Colonic mucosa (tissue), 4 donors: ENCODE results near the gene TMEM270. TPM values are rescaled to one million over a fixed set of nuclear protein-coding genes. Genes with fewer than 3 reads are reported as not detected.
"Not testable (repeated sequence)": the region's sequence is repeated elsewhere in the genome, so short reads cannot be mapped to it uniquely, and the experiment has no call there.

ENCODE experiments used
- DNase-seq: peaks from one replicate; pipeline ENCODE4 v3.0.0-alpha.2; 2020
- H3K27ac ChIP-seq: fragments of 200-600 bp; one replicate; pipeline ENCODE4 v1.8.0; 2021
- H3K27me3 ChIP-seq: fragments of 200-600 bp; one replicate; pipeline ENCODE4 v1.8.0; 2021
- H3K36me3 ChIP-seq: fragments of 200-600 bp; one replicate; pipeline ENCODE4 v1.8.0; 2021
- H3K4me1 ChIP-seq: fragments of 200-600 bp; one replicate; pipeline ENCODE4 v1.8.0; 2021; ENCODE audit warnings: mild to moderate bottlenecking
- H3K4me3 ChIP-seq: fragments of 200-600 bp; one replicate; pipeline ENCODE4 v1.8.0; 2021
- H3K9ac ChIP-seq, 2 donors: one replicate each; pipeline ENCODE4 v1.7.0; 2013; ENCODE audit warnings: control low read depth in 2 of 2, low read depth in 2 of 2, low read length in 2 of 2
- H3K9me3 ChIP-seq: fragments of 200-600 bp; one replicate; pipeline ENCODE4 v1.8.0; 2021
- CTCF ChIP-seq: fragments of 200-600 bp; IDR thresholded peaks from one replicate; pipeline ENCODE4 v1.8.0; 2022; ENCODE audit warnings: antibody characterized with exemption, mild to moderate bottlenecking
- intact Hi-C: fragments of 100-400 bp; cut with DNase I; formaldehyde crosslinking; loops from one replicate; pipeline ENCODE4 v1.14.1; 2022
- total RNA-seq, 2 donors: library from RNA; stranded (reverse); fragmentation: NEBNext Ultra II Directional in 1 of 2; extraction: Animal tissue kit (Norgen Biotek cat#: 25700) in 1 of 2; gene quantifications; one replicate each; pipeline ENCODE4 v1.2.1, GENCODE V29; 2021
- donor health status: healthy.
- donor health status: DM: no; HTN: no; CAD: no.
- donor health status: DM: no; HTN: no; CAD: no.

The TMEM270 gene
- total RNA-seq, 2 donors from 2014 or later, result not detected

- H3K27me3 ChIP-seq, result no peaks in the 10 kb centered on the region
- H3K9me3 ChIP-seq, result no peaks in the 10 kb centered on the region
- H3K9ac ChIP-seq, result no peak overlapping the region
- no peak for DNase-seq
- no peak overlapping the region for H3K27ac ChIP-seq
- intact Hi-C loops, result no loop called here
- no peak for TF ChIP-seq CTCF
- H3K4me3 ChIP-seq, result no peak overlapping the region
- H3K4me1 ChIP-seq, result no peaks in the 10 kb centered on the region
- H3K36me3 ChIP-seq, result no peaks in the 10 kb centered on the region
Observed at GRCh38 chr7:73844848-73845460, 16.0 kb upstream of the TMEM270 start.

GRCh38 chr7:73845701-73846195 is 15.2 kb upstream of the TMEM270 start:
- intact Hi-C loops, H3K9ac ChIP-seq, H3K27ac ChIP-seq, DNase-seq, H3K9me3 ChIP-seq, H3K27me3 ChIP-seq, H3K4me3 ChIP-seq, H3K36me3 ChIP-seq, H3K4me1 ChIP-seq: not testable (repeated sequence)

- H3K27ac ChIP-seq, result no peak overlapping the region
Observed at GRCh38 chr7:73847941-73848723, 12.8 kb upstream of the TMEM270 start.

GRCh38 chr7:73850781-73851207 is 10.2 kb upstream of the TMEM270 start:
- H3K4me3 ChIP-seq, result no peak overlapping the region
- H3K4me1 ChIP-seq, result peaks cover 8% of the 10 kb centered on the region
- no peaks in the 10 kb centered on the region for H3K27me3 ChIP-seq
- peak overlapping the region; percentile 70 for H3K27ac ChIP-seq
- H3K9me3 ChIP-seq, result no peaks in the 10 kb centered on the region
- H3K9ac ChIP-seq, result peak overlapping the region in 1 of 2 donors; percentile 34
- H3K36me3 ChIP-seq, result no peaks in the 10 kb centered on the region
- no peak for TF ChIP-seq CTCF
- intact Hi-C loops, result loop anchor here (10.0 kb wide), 1 partner anchor 236 kb away; no protein-coding TSS in a partner anchor
- peak; percentile 63 for DNase-seq

More at GRCh38 chr7:73847941-73848723, 12.8 kb upstream of the TMEM270 start:
- no peak for TF ChIP-seq CTCF
- DNase-seq, result no peak
- Histone ChIP-seq H3K9ac (no peak overlapping the region), H3K9me3 (no peaks in the 10 kb centered on the region), H3K36me3 (no peaks in the 10 kb centered on the region), H3K4me3 (no peak overlapping the region), H3K4me1 (peaks cover 8% of the 10 kb centered on the region), H3K27me3 (no peaks in the 10 kb centered on the region)
- intact Hi-C loops, result no loop called here

GRCh38 chr7:73851410-73852338 is 9.3 kb upstream of the TMEM270 start:
- Histone ChIP-seq H3K27ac (peak overlapping the region; percentile 70), H3K4me3 (no peak overlapping the region), H3K9ac (no peak overlapping the region), H3K27me3 (no peaks in the 10 kb centered on the region), H3K4me1 (peaks cover 8% of the 10 kb centered on the region), H3K36me3 (no peaks in the 10 kb centered on the region), H3K9me3 (no peaks in the 10 kb centered on the region)
- intact Hi-C loops, result loop anchor here (10.0 kb wide), 1 partner anchor 237 kb away; no protein-coding TSS in a partner anchor
- DNase-seq, result no peak
- no peak for TF ChIP-seq CTCF
